GM19463 (cell line): ENCODE data around the gene ROBO1.
"Not testable (repeated sequence)": the region's sequence is repeated elsewhere in the genome, so short reads cannot be mapped to it uniquely, and the experiment has no call there.

Experiments
- ATAC-seq: cut with Tn5 transposase; IDR thresholded peaks from one replicate; pipeline ENCODE4 v1.9.1; 2021; ENCODE audit warnings: mild to moderate bottlenecking, moderate library complexity; ENCODE audit not compliant: unreplicated experiment

Gene ROBO1

GRCh38 chr3:79555655-79556054 is 212.1 kb downstream of the ROBO1 start:
- no peak for ATAC-seq

- no peak for ATAC-seq
These were observed 215.8 kb downstream of the ROBO1 start for GRCh38 chr3:79551997-79552396.

- ATAC-seq: no peak
These were observed 216.4 kb downstream of the ROBO1 start for GRCh38 chr3:79551321-79551892.

- no peak for ATAC-seq
These were observed 224.4 kb downstream of the ROBO1 start for GRCh38 chr3:79543218-79543982.

GRCh38 chr3:79534727-79535126 is 233.1 kb downstream of the ROBO1 start:
- no peak for ATAC-seq

GRCh38 chr3:79531566-79532295 is 236.1 kb downstream of the ROBO1 start:
- no peak for ATAC-seq

- ATAC-seq: peak; percentile 70
These were observed 246.5 kb downstream of the ROBO1 start for GRCh38 chr3:79521221-79521848.

GRCh38 chr3:79517766-79518413 is 249.9 kb downstream of the ROBO1 start:
- ATAC-seq: no peak

GRCh38 chr3:79516795-79517194 is 251.0 kb downstream of the ROBO1 start:
- ATAC-seq: no peak

GRCh38 chr3:79515072-79515471 is 252.7 kb downstream of the ROBO1 start:
- ATAC-seq: no peak

- ATAC-seq: no peak
These were observed 253.7 kb downstream of the ROBO1 start for GRCh38 chr3:79514069-79514468.

- no peak for ATAC-seq
These were observed 261.0 kb downstream of the ROBO1 start for GRCh38 chr3:79506751-79507150.

GRCh38 chr3:79502216-79502681 is 265.5 kb downstream of the ROBO1 start:
- ATAC-seq: not testable (repeated sequence)

GRCh38 chr3:79497447-79498111 is 270.2 kb downstream of the ROBO1 start:
- ATAC-seq: no peak

- ATAC-seq: no peak
These were observed 276.7 kb downstream of the ROBO1 start for GRCh38 chr3:79491029-79491641.

GRCh38 chr3:79490165-79491028 is 277.4 kb downstream of the ROBO1 start:
- no peak for ATAC-seq

GRCh38 chr3:79488407-79488806 is 279.4 kb downstream of the ROBO1 start:
- ATAC-seq: no peak

GRCh38 chr3:79480746-79481145 is 287.1 kb downstream of the ROBO1 start:
- no peak for ATAC-seq

- ATAC-seq: no peak
These were observed 289.2 kb downstream of the ROBO1 start for GRCh38 chr3:79478620-79479019.
